GDM1 (cell line): ENCODE data around the gene SFXN2.
"Not testable (repeated sequence)": the region's sequence is repeated elsewhere in the genome, so short reads cannot be mapped to it uniquely, and the experiment has no call there.

Experiments used
- DNase-seq: peaks from one replicate; lab custom pipeline; 2025; lab: John Stamatoyannopoulos, UW

Gene SFXN2

GRCh38 chr10:102720337-102720736 is 5.9 kb downstream of the SFXN2 start:
- no peak for DNase-seq

- no peak for DNase-seq
Measured at GRCh38 chr10:102720775-102721301, 6.4 kb downstream of the SFXN2 start.

GRCh38 chr10:102721954-102722353 is 7.5 kb downstream of the SFXN2 start:
- no peak for DNase-seq

GRCh38 chr10:102723989-102724388 is 9.6 kb downstream of the SFXN2 start:
- no peak for DNase-seq

- no peak for DNase-seq
Measured at GRCh38 chr10:102726274-102726673, 11.8 kb downstream of the SFXN2 start.

- DNase-seq, result no peak
Measured at GRCh38 chr10:102727037-102727818, 12.8 kb downstream of the SFXN2 start.

GRCh38 chr10:102729029-102730026 is 14.9 kb downstream of the SFXN2 start:
- peak; percentile 54 for DNase-seq

- DNase-seq, result no peak
Measured at GRCh38 chr10:102731222-102731800, 16.9 kb downstream of the SFXN2 start.

GRCh38 chr10:102732661-102733060 is 18.2 kb downstream of the SFXN2 start:
- no peak for DNase-seq

GRCh38 chr10:102735065-102735562 is 20.7 kb downstream of the SFXN2 start:
- DNase-seq, result no peak

GRCh38 chr10:102738692-102739121 is 24.3 kb downstream of the SFXN2 start:
- peak; percentile 69 for DNase-seq

- no peak for DNase-seq
Measured at GRCh38 chr10:102740229-102740628, 25.8 kb downstream of the SFXN2 start.

GRCh38 chr10:102741726-102742237 is 27.3 kb downstream of the SFXN2 start:
- no peak for DNase-seq

- not testable (repeated sequence) for DNase-seq
Measured at GRCh38 chr10:102742313-102742712, 27.9 kb downstream of the SFXN2 start.

GRCh38 chr10:102743078-102743587 is 28.7 kb downstream of the SFXN2 start:
- DNase-seq, result no peak

GRCh38 chr10:102743588-102744373 is 29.3 kb downstream of the SFXN2 start, which contains the start of gene WBP1L:
WBP1L (plus strand) TSS chr10:102743948; CDS start chr10:102744054, 106 bp downstream.
- peak; percentile 97 for DNase-seq

GRCh38 chr10:102744374-102745051 is 30.1 kb downstream of the SFXN2 start:
- no peak for DNase-seq

- no peak for DNase-seq
Measured at GRCh38 chr10:102745157-102745556, 30.7 kb downstream of the SFXN2 start.

GRCh38 chr10:102752266-102752930 is 38.0 kb downstream of the SFXN2 start:
- DNase-seq, result no peak
